ENCODE data around the gene ALPP. TPM values are rescaled to one million over a fixed set of nuclear protein-coding genes. Genes with fewer than 3 reads are reported as not detected.
"Not testable (repeated sequence)": the region's sequence is repeated elsewhere in the genome, so short reads cannot be mapped to it uniquely, and the experiment has no call there.

The ALPP gene
- total and polyA plus RNA-seq, 4 experiments from 2014 or later = not detected

GRCh38 chr2:232365621-232366321 lies 12.8 kb upstream of the ALPP start:
- Mint-ChIP-seq H3K27ac (no peak overlapping the region), H3K36me3 (no peaks in the 10 kb centered on the region), H3K9me3 (peaks cover 0 to 5% (median 0%) of the 10 kb centered on the region in 8 donors), H3K4me3 (peak overlapping the region in 1 of 8 donors; percentile 29), H3K4me1 (peaks cover 9 to 29% (median 12%) of the 10 kb centered on the region in 4 donors), H3K27me3 (no peaks in the 10 kb centered on the region)
- no peak for DNase-seq
- Histone ChIP-seq H3K36me3 (ENCODE audit: insufficient read depth, low read length) (no peaks in the 10 kb centered on the region), H3K9me3 (ENCODE audit: control insufficient read depth in 1 of 2, low read length in 2 of 2) (no peaks in the 10 kb centered on the region), H3K4me1 (ENCODE audit: insufficient read depth, low read length) (peaks cover 20% of the 10 kb centered on the region), H3K27me3 (ENCODE audit: insufficient read depth, low read length) (no peaks in the 10 kb centered on the region), H3K27ac (ENCODE audit: low read depth, low read length) (no peak overlapping the region), H3K4me3 (ENCODE audit: low read length in 2 of 2) (no peak overlapping the region)
- CTCF ChIA-PET (ENCODE audit: partially characterized antibody) = no interaction called here
- POLR2A ChIA-PET (ENCODE audit: partially characterized antibody) = no interaction called here
- intact Hi-C loops (cut with micrococcal nuclease) = no loop called here

DNA sequence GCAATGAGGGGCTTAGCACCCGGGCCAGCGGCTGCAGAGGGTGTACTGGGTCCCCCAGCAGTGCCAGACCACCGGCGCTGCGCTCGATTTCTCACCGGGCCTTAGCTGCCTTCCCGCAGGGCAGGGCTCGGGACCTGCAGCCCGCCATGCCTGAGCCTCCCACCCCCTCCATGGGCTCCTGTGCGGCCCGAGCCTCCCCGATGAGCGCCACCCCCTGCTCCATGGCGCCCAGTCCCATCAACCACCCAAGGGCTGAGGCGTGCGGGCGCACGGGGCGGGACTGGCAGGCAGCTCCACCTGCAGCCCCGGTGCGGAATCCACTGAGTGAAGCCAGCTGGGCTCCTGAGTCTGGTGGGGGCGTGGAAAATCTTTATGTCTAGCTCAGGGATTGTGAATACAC lies 12.1 kb upstream of the ALPP start:
- H3K9me3 ChIP-seq (ENCODE audit: control insufficient read depth in 1 of 2, low read length in 2 of 2); H3K4me3 ChIP-seq (ENCODE audit: low read length in 2 of 2); H3K27ac ChIP-seq (ENCODE audit: low read depth, low read length); H3K36me3 Mint-ChIP-seq; POLR2A ChIA-PET (ENCODE audit: partially characterized antibody); H3K9me3 Mint-ChIP-seq; DNase-seq; H3K27me3 ChIP-seq (ENCODE audit: insufficient read depth, low read length); H3K27me3 Mint-ChIP-seq; intact Hi-C loops (cut with micrococcal nuclease); H3K4me3 Mint-ChIP-seq; H3K36me3 ChIP-seq (ENCODE audit: insufficient read depth, low read length): not testable (repeated sequence)
- H3K4me1 ChIP-seq (ENCODE audit: insufficient read depth, low read length) = peaks cover 20% of the 10 kb centered on the region
- Mint-ChIP-seq H3K4me1 (peaks cover 9 to 29% (median 12%) of the 10 kb centered on the region in 4 donors), H3K27ac (peak overlapping the region in 1 of 7 donors; percentile 22)
- CTCF ChIA-PET (ENCODE audit: partially characterized antibody) = interaction anchor here (1.0 kb wide), 1 partner anchor 49 kb away, joined by 3 read pairs; no protein-coding TSS in a partner anchor

DNA sequence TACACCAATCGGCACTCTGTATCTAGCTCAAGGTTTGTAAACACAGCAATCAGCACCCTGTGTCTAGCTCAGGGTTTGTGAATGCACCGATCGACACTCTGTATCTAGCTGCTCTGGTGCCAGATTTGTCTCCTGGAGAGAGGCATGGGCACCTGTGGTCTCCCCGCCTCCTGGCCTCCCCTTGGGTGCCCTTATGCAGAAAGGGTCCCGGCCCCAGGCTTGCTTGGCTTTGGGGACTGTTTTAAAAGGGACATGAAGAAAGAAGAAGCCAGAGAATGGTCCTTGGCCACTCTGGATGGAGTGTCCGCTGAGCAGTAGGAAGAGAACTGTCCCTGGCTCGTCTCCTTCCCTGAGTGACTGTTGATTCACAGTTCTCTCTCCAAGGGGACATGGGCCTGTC lies 11.5 kb upstream of the ALPP start:
- no peak overlapping the region for H3K27ac ChIP-seq (ENCODE audit: low read depth, low read length)
- DNase-seq = no peak
- Mint-ChIP-seq H3K4me1 (peaks cover 9 to 29% (median 12%) of the 10 kb centered on the region in 4 donors), H3K4me3 (no peak overlapping the region), H3K9me3 (peaks cover 0 to 3% (median 0%) of the 10 kb centered on the region in 8 donors), H3K36me3 (no peaks in the 10 kb centered on the region), H3K27me3 (no peaks in the 10 kb centered on the region), H3K27ac (peak overlapping the region in 1 of 7 donors; percentile 22)
- H3K27me3 ChIP-seq (ENCODE audit: insufficient read depth, low read length) = no peaks in the 10 kb centered on the region
- no peaks in the 10 kb centered on the region for H3K9me3 ChIP-seq (ENCODE audit: control insufficient read depth in 1 of 2, low read length in 2 of 2)
- intact Hi-C loops (cut with micrococcal nuclease) = no loop called here
- CTCF ChIA-PET (ENCODE audit: partially characterized antibody) = interaction anchor here (1.0 kb wide), 1 partner anchor 49 kb away, joined by 3 read pairs; no protein-coding TSS in a partner anchor
- H3K4me3 ChIP-seq (ENCODE audit: low read length in 2 of 2) = no peak overlapping the region
- POLR2A ChIA-PET (ENCODE audit: partially characterized antibody) = no interaction called here
- H3K4me1 ChIP-seq (ENCODE audit: insufficient read depth, low read length) = peaks cover 20% of the 10 kb centered on the region
- H3K36me3 ChIP-seq (ENCODE audit: insufficient read depth, low read length) = no peaks in the 10 kb centered on the region

- H3K4me3 Mint-ChIP-seq = no peak overlapping the region
- Histone ChIP-seq H3K9me3 (ENCODE audit: control insufficient read depth in 1 of 2, low read length in 2 of 2) (no peaks in the 10 kb centered on the region), H3K4me3 (ENCODE audit: low read length in 2 of 2) (no peak overlapping the region), H3K27ac (ENCODE audit: low read depth, low read length) (no peak overlapping the region), H3K27me3 (ENCODE audit: insufficient read depth, low read length) (no peaks in the 10 kb centered on the region), H3K4me1 (ENCODE audit: insufficient read depth, low read length) (peaks cover 16% of the 10 kb centered on the region), H3K36me3 (ENCODE audit: insufficient read depth, low read length) (no peaks in the 10 kb centered on the region)
- POLR2A ChIA-PET (ENCODE audit: partially characterized antibody) = no interaction called here
- H3K4me1 Mint-ChIP-seq = peaks cover 9 to 28% (median 11%) of the 10 kb centered on the region in 4 donors
- CTCF ChIA-PET (ENCODE audit: partially characterized antibody) = interaction anchor here (1.6 kb wide), 1 partner anchor 26 kb away, joined by 3 read pairs; no protein-coding TSS in a partner anchor
- H3K9me3 Mint-ChIP-seq = no peaks in the 10 kb centered on the region
- H3K27me3 Mint-ChIP-seq = no peaks in the 10 kb centered on the region
- no peak for DNase-seq
- intact Hi-C loops (cut with micrococcal nuclease) = no loop called here
- no peak overlapping the region for H3K27ac Mint-ChIP-seq
- H3K36me3 Mint-ChIP-seq = no peaks in the 10 kb centered on the region
Observed at GRCh38 chr2:232367591-232368233, 10.8 kb upstream of the ALPP start.

DNA sequence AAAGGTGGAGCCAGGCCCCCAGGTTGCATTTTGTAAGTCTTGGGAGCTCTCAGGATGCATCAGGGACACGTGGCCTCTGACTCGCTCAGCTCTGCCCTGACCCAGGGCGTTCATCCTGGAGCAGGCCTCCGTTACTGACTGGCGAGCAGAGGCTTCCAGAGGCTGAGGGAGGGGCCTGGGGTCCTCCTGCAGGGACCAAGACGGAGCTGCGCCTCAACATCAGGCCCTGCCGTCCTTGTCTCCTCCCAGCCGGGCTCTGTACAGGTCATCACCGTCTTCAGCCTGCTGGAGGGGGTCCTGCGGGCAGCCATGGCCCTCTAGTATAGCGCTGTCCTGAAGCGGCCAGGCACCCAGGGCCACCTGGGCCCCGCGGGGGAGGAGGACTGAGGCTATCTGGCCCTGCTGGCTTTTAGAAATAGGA lies 10.2 kb upstream of the ALPP start:
- intact Hi-C loops (cut with micrococcal nuclease) = no loop called here
- Mint-ChIP-seq H3K4me3 (no peak overlapping the region), H3K36me3 (no peaks in the 10 kb centered on the region), H3K9me3 (no peaks in the 10 kb centered on the region), H3K27me3 (no peaks in the 10 kb centered on the region), H3K4me1 (peaks cover 7 to 24% (median 10%) of the 10 kb centered on the region in 4 donors), H3K27ac (no peak overlapping the region)
- DNase-seq = no peak
- no peak overlapping the region for H3K4me3 ChIP-seq (ENCODE audit: low read length in 2 of 2)
- H3K27me3 ChIP-seq (ENCODE audit: insufficient read depth, low read length) = no peaks in the 10 kb centered on the region
- no peak overlapping the region for H3K27ac ChIP-seq (ENCODE audit: low read depth, low read length)
- no peaks in the 10 kb centered on the region for H3K36me3 ChIP-seq (ENCODE audit: insufficient read depth, low read length)
- ChIA-PET CTCF (ENCODE audit: partially characterized antibody) (interaction anchor here (1.6 kb wide), 1 partner anchor 27 kb away, joined by 3 read pairs; no protein-coding TSS in a partner anchor), POLR2A (ENCODE audit: partially characterized antibody) (no interaction called here)
- H3K4me1 ChIP-seq (ENCODE audit: insufficient read depth, low read length) = peaks cover 10% of the 10 kb centered on the region
- H3K9me3 ChIP-seq (ENCODE audit: control insufficient read depth in 1 of 2, low read length in 2 of 2) = no peaks in the 10 kb centered on the region

GRCh38 chr2:232369126-232369951 lies 9.2 kb upstream of the ALPP start:
- Mint-ChIP-seq H3K9me3 (no peaks in the 10 kb centered on the region), H3K4me1 (peaks cover 0 to 14% (median under 1%) of the 10 kb centered on the region in 4 donors), H3K27me3 (no peaks in the 10 kb centered on the region), H3K27ac (no peak overlapping the region), H3K4me3 (no peak overlapping the region), H3K36me3 (no peaks in the 10 kb centered on the region)
- Histone ChIP-seq H3K27ac (ENCODE audit: low read depth, low read length) (no peak overlapping the region), H3K4me1 (ENCODE audit: insufficient read depth, low read length) (peaks cover 2% of the 10 kb centered on the region), H3K4me3 (ENCODE audit: low read length in 2 of 2) (no peak overlapping the region), H3K27me3 (ENCODE audit: insufficient read depth, low read length) (no peaks in the 10 kb centered on the region), H3K9me3 (ENCODE audit: control insufficient read depth in 1 of 2, low read length in 2 of 2) (no peaks in the 10 kb centered on the region), H3K36me3 (ENCODE audit: insufficient read depth, low read length) (no peaks in the 10 kb centered on the region)
- intact Hi-C loops (cut with micrococcal nuclease) = no loop called here
- DNase-seq = no peak
- POLR2A ChIA-PET (ENCODE audit: partially characterized antibody) = no interaction called here
- CTCF ChIA-PET (ENCODE audit: partially characterized antibody) = interaction anchor here (1.6 kb wide), 1 partner anchor 28 kb away, joined by 3 read pairs; no protein-coding TSS in a partner anchor

GRCh38 chr2:232370007-232370406 lies 8.5 kb upstream of the ALPP start:
- POLR2A ChIA-PET (ENCODE audit: partially characterized antibody); H3K4me3 Mint-ChIP-seq; H3K4me1 ChIP-seq (ENCODE audit: insufficient read depth, low read length); intact Hi-C loops (cut with micrococcal nuclease); H3K4me1 Mint-ChIP-seq; H3K9me3 ChIP-seq (ENCODE audit: control insufficient read depth in 1 of 2, low read length in 2 of 2); CTCF ChIA-PET (ENCODE audit: partially characterized antibody); H3K36me3 Mint-ChIP-seq; H3K4me3 ChIP-seq (ENCODE audit: low read length in 2 of 2); H3K27me3 ChIP-seq (ENCODE audit: insufficient read depth, low read length); DNase-seq; H3K27me3 Mint-ChIP-seq; H3K9me3 Mint-ChIP-seq; H3K36me3 ChIP-seq (ENCODE audit: insufficient read depth, low read length); H3K27ac Mint-ChIP-seq; H3K27ac ChIP-seq (ENCODE audit: low read depth, low read length): not testable (repeated sequence)

Data from CD4-positive, alpha-beta memory T cell (primary cell).